ENCODE results near the gene TSPAN18. TPM values are rescaled to one million over a fixed set of nuclear protein-coding genes. Genes with fewer than 3 reads are reported as not detected.

The TSPAN18 gene
- total and polyA plus RNA-seq, 2 experiments from 2014 or later: 6.0 to 10.6 TPM

GRCh38 chr11:44766972-44767278, 40.2 kb downstream of the TSPAN18 start:
- no peak overlapping the region for H3K27ac Mint-ChIP-seq
- Histone ChIP-seq H3K9me2 (ENCODE audit: insufficient read depth) (peaks cover 7% of the 10 kb centered on the region; the same call in 1 of the 2 replicates), H3K4me1 (ENCODE audit: insufficient read depth) (peaks cover 20% of the 10 kb centered on the region), H4K20me1 (replicated peaks; ENCODE audit: insufficient read depth) (no peaks in the 10 kb centered on the region), H3K27ac (ENCODE audit: low read depth) (no peak overlapping the region), H3K36me3 (ENCODE audit: insufficient read depth) (no peaks in the 10 kb centered on the region), H3K4me3 (no peak overlapping the region), H2AFZ (no peak overlapping the region), H3K79me2 (replicated peaks; ENCODE audit: insufficient read depth) (no peaks in the 10 kb centered on the region), H3F3A (replicated peaks; ENCODE audit: low read depth) (no peaks in the 10 kb centered on the region; the same call in 1 of the 2 replicates), H3K4me2 (no peak overlapping the region), H3K27me3 (ENCODE audit: insufficient read depth) (no peaks in the 10 kb centered on the region)
- TF ChIP-seq EZH2 (IDR thresholded peaks at IDR 0.05; ENCODE audit: low read depth, unreplicated experiment): no peak
- no peak for TF ChIP-seq JUNB (IDR thresholded peaks at IDR 0.05; ENCODE audit: unreplicated experiment)
- TF ChIP-seq ZNF331 (CRISPR knock-in tag; IDR thresholded peaks at IDR 0.05; ENCODE audit: low read depth): no peak
- no peak for TF ChIP-seq ETS1 (IDR thresholded peaks at IDR 0.05)
- TF ChIP-seq NANOG (IDR thresholded peaks at IDR 0.05; ENCODE audit: borderline replicate concordance): no peak
- no peak for TF ChIP-seq POLR2AphosphoS5 (IDR thresholded peaks at IDR 0.05; ENCODE audit: low read depth)
- TF ChIP-seq ZNF462 (CRISPR knock-in tag; IDR thresholded peaks at IDR 0.05): no peak
- no peak for TF ChIP-seq REST (IDR thresholded peaks at IDR 0.05; ENCODE audit: unreplicated experiment)
- TF ChIP-seq STAT1 (IDR thresholded peaks at IDR 0.05; ENCODE audit: unreplicated experiment): no peak
- no peak for TF ChIP-seq ZNF114 (CRISPR knock-in tag; IDR thresholded peaks at IDR 0.05)
- no peak for TF ChIP-seq CTCF (conservative IDR thresholded peaks at IDR 0.05; ENCODE audit: low read depth in 2 of 2)
- no peak for TF ChIP-seq EZH2phosphoT487 (IDR thresholded peaks at IDR 0.05; ENCODE audit: unreplicated experiment)
- no peak for TF ChIP-seq CREB1 (CRISPR knock-in tag; IDR thresholded peaks at IDR 0.05; ENCODE audit: low read depth)
- ATAC-seq (peak; percentile 20; the same call in 1 of the 3 replicates), DNase-seq (ENCODE audit: low spot score) (no peak)
- H3K27me3 Mint-ChIP-seq (ENCODE audit: insufficient read depth, low read depth, poor library complexity): no peaks in the 10 kb centered on the region
- H3K4me3 Mint-ChIP-seq: no peak overlapping the region
- H3K9me3 Mint-ChIP-seq: peaks cover 10% of the 10 kb centered on the region; the same call in 2 of the 3 replicates
- H3K36me3 Mint-ChIP-seq (ENCODE audit: low read depth): peaks cover 26% of the 10 kb centered on the region
- H3K4me1 Mint-ChIP-seq: peaks cover 26% of the 10 kb centered on the region

Measured in GM23338 (cell line).